HG02981 (cell line): ENCODE measurements around the gene NUP188.

ENCODE experiments used
- ATAC-seq: cut with Tn5 transposase; IDR thresholded peaks from one replicate; pipeline ENCODE4 v1.9.1; 2021; ENCODE audit warnings: mild to moderate bottlenecking, moderate library complexity; ENCODE audit not compliant: unreplicated experiment

Gene NUP188

GRCh38 chr9:128916204-128916603 lies 31.3 kb upstream of the NUP188 start:
- no peak for ATAC-seq

GRCh38 chr9:128916745-128917144 lies 30.8 kb upstream of the NUP188 start:
- ATAC-seq: no peak

- ATAC-seq: no peak
Observed at GRCh38 chr9:128917151-128917849, 30.2 kb upstream of the NUP188 start.

- no peak for ATAC-seq
Observed at GRCh38 chr9:128918921-128919320, 28.6 kb upstream of the NUP188 start.

GRCh38 chr9:128919402-128920089 lies 28.0 kb upstream of the NUP188 start:
- ATAC-seq: no peak

DNA sequence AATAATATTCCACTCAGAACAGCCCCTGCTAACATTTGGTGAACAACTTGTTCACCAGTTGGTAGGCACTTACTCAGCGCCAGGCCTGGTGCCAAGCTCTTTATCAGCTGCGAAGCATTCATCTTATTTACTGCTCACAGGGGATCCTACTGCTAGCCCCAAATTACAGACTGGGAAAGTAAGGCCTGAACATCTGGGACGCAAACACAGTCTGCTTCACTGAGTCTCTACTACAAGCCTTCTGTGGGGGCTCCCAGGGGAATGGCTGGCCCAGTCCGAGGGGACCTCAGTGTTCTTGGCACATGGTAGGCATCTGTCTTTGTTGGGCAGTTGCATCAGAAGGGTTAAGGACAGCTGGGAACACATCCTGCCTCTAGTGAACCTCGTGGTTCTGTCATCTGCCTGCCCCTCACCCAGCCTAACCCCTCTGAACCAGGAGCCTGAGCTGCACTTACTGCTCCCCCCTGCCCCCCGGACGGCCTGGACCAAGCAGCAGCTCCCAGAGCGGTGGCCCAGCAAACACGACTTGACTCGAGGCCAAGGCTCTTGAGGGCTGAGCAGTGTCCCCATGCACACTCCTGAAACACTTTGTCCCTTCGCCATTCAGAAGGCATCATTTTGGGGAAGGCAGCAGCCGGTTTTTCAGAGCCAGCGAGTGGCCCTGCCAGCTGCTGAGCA lies 27.0 kb upstream of the NUP188 start, which contains the start of gene PHYHD1:
PHYHD1 (plus strand) TSS at position 602 of the 678 bp plus-strand sequence. CDS start 1,342 bp downstream, outside the sequence.
- ATAC-seq: no peak

DNA sequence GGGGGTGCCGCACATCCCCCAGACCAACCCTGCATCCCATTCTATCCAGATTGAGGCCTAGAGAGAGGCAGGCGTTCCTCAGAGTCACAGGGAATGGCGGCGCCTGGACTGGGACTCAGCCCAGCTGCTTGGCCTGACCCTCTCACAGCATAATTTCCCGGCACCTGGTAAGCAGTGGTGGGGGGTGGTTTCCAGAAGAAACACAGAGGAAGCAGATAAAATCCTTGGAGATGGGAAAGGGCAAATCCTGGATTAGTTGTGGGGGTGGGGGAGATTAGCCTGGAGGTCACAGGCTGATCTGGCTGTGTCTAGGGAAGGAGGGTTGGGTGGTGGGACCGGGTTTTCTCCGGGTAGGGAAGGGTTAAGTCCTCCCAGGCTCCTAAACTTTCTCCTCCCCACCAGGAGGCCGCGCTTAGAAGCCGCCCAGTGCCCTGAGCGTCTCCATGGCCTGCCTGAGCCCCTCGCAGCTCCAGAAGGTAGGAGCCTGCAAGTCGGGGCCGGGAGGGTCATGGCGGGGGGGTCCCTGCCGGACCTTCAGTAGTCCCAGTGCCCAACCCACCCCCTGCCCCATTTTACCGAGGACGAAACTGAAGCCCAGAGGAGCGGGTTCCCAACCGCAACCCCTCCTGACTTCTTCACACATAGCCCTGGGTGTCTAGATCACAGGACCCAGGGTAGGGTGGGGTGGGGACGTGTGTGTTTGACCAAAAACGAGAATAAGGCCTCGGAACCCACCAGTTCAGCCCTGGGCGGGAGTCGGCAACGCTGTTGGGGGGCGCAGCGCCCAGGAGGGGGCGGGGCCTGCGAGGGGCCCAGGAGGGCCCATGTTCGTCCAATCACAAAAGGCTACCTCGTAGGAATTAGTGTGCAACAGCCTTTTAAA lies 25.4 kb upstream of the NUP188 start:
- no peak for ATAC-seq

DNA sequence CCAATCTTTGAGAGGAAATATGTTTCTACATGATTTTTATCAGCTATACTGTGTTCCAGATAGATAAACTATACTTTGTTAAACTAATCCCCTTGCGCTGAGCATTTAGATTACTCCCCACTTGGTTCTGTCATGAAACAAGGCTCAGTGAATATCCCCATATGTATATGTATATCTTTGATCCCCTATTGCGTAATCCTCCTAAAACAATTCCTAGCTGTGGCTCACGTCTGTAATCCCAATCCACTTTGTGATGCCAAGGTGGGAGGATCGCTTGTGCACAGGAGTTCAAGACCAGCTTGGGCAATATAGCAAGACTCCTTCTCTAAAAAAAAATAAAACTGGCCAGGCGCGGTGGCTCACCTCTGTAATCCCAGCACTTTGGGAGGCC lies 24.0 kb upstream of the NUP188 start:
- ATAC-seq: no peak

- ATAC-seq: no peak
Observed at GRCh38 chr9:128927731-128928411, 19.6 kb upstream of the NUP188 start.

DNA sequence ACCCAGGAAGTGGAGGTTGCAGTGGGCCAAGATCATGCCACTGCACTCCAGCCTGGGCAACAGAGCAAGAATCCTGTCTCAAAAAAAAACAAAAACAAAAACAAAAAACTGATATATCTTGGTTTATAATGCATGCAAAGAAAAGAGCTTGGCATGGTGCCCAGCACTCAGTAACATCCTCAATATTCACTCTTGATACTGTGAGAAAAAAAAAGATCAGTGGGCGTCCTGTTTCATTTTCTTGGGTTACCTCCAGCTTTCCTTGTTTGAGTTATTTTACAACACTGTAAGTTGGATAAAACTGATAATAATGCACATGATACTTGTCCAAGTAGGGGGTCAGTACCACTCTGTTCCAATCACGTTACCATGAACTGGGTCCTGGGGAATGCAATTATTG lies 18.9 kb upstream of the NUP188 start:
- no peak for ATAC-seq

- ATAC-seq: no peak
Observed at GRCh38 chr9:128929560-128929959, 17.9 kb upstream of the NUP188 start.

GRCh38 chr9:128933731-128934130 lies 13.8 kb upstream of the NUP188 start:
- no peak for ATAC-seq

DNA sequence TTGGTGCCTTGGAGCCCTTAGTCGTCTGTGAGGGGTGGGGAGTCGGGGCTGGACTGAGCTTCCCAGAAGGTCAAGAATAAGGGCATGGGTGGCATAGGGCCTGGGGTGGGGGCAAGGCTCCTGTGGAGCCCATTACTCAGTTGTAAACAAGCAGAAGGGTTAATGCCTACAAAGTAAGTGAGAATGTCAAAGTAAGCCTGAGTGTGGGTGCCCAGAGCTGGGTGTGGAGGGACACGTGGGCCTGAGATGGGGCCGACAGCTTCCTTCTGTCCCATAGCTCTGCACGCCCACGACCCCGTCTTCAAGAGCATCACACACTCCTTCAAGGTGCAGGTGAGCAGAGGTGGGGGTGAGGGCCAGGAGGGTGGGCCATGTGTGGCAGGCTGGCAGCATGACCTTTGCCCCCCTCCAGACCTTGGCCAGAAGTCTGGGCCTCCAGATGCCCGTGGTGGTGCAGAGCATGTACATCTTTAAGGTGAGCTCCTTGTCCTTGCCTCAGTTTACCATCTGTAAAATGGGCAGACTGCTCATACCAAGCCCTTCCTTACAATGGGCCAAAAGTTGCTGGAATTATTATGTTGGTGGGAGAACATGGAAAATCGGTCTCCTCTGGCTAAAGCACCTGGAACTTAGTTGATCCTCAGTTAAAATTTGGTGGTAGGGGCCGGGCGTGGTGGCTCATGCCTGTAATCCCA lies 11.2 kb upstream of the NUP188 start:
- no peak for ATAC-seq

- ATAC-seq: no peak
Observed at GRCh38 chr9:128937310-128938165, 10.0 kb upstream of the NUP188 start.

DNA sequence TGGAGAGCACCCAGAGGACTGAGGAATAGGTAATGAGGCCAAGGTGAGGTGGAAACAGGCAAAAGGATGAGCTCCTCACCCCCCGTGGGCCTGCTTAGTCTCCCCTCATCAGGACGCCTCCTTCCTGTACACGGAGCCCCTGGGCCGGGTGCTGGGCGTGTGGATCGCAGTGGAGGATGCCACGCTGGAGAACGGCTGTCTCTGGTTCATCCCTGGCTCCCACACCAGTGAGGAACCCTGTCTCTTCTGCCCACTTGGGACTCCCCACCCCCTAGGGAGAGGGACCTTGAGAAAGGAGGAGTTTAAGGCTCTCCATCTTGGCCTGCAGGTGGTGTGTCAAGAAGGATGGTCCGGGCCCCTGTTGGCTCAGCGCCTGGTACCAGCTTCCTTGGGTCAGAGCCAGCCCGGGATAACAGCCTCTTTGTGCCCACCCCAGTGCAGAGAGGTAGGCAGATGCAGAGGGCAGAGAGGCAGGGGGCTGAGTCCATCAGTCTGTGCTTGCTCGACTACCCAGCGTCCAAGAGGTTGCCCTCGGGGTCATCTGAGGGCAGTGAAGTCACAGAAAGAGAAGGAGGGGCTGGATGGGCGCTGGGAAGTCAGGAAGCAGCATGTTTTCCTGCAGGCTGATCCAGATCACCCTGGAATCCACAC lies 7.1 kb upstream of the NUP188 start:
- ATAC-seq: no peak

- no peak for ATAC-seq
Observed at GRCh38 chr9:128940946-128941755, 6.3 kb upstream of the NUP188 start.

- ATAC-seq: no peak
Observed at GRCh38 chr9:128943832-128944620, 3.5 kb upstream of the NUP188 start.
